A673 (cell line): ENCODE measurements around the gene TP53I13. TPM values are rescaled to one million over a fixed set of nuclear protein-coding genes. Genes with fewer than 3 reads are reported as not detected.

ENCODE experiments used
- BruUV-seq: library from RNA; stranded (reverse); fragments of 400-500 nt; replicated peaks from 2 replicates; lab custom pipeline; 2021; lab: Mats Ljungman, UMichigan
- CTCF ChIA-PET: fragments of 300-600 bp; sonication (Branson Sonifier 250); formaldehyde crosslinking; loops from one replicate; lab custom pipeline; 2022; ENCODE audit warnings: antibody characterized with exemption; lab: Charles Lee
- POLR2A ChIA-PET: fragments of 300-600 bp; sonication (Branson Sonifier 250); formaldehyde crosslinking; loops from one replicate; lab custom pipeline; 2022; ENCODE audit warnings: antibody characterized with exemption; ENCODE audit not compliant: low non-redundant PET; lab: Charles Lee
- DNase-seq: peaks from one replicate; pipeline ENCODE4 v3.0.0-alpha.2; 2015; ENCODE audit warnings: low spot score
- H3K27ac ChIP-seq: fragments of 200-600 bp; sonication (generic); 2 replicates; pipeline ENCODE4 v1.5.1; 2016; ENCODE audit warnings: mixed run types, low read depth, mild to moderate bottlenecking, mixed read lengths, antibody characterized with exemption, low read length; ENCODE audit not compliant: poor library complexity, severe bottlenecking
- H3K27me3 ChIP-seq: fragments of 200-600 bp; sonication (generic); replicated peaks from 2 replicates; pipeline ENCODE4 v1.6.1; 2017; ENCODE audit warnings: mixed run types, low read depth, mild to moderate bottlenecking, mixed read lengths, antibody characterized with exemption, low read length; ENCODE audit not compliant: insufficient read depth, poor library complexity
- H3K36me3 ChIP-seq: fragments of 200-600 bp; sonication (generic); 2 replicates; pipeline ENCODE4 v1.6.1; 2016; ENCODE audit warnings: mixed run types, mild to moderate bottlenecking, mixed read lengths, antibody characterized with exemption, low read length; ENCODE audit not compliant: insufficient read depth, poor library complexity, severe bottlenecking
- H3K4me1 ChIP-seq: fragments of 200-600 bp; sonication (generic); 2 replicates; pipeline ENCODE4 v1.6.1; 2017; ENCODE audit warnings: mixed run types, mild to moderate bottlenecking, mixed read lengths, antibody characterized with exemption, low read length; ENCODE audit not compliant: insufficient read depth, poor library complexity, severe bottlenecking
- H3K4me3 ChIP-seq: fragments of 200-600 bp; sonication (generic); 2 replicates; pipeline ENCODE4 v1.5.1; 2016; ENCODE audit warnings: low read depth, mixed run types, mild to moderate bottlenecking, mixed read lengths, low read length; ENCODE audit not compliant: poor library complexity, severe bottlenecking
- H3K9me3 ChIP-seq: fragments of 200-600 bp; sonication (generic); 2 replicates; pipeline ENCODE4 v1.6.1; 2016; ENCODE audit warnings: mixed run types, low read depth, mild to moderate bottlenecking, mixed read lengths, antibody characterized with exemption, low read length; ENCODE audit not compliant: poor library complexity, severe bottlenecking
- EZH2 ChIP-seq: fragments of 200-600 bp; sonication (generic); IDR thresholded peaks from 2 replicates; pipeline ENCODE4 v1.6.1; 2017; ENCODE audit warnings: borderline replicate concordance, low read depth, mild to moderate bottlenecking, mixed read lengths, antibody characterized with exemption, low read length; ENCODE audit not compliant: poor library complexity, severe bottlenecking
- intact Hi-C: fragments of 100-400 bp; cut with micrococcal nuclease; formaldehyde crosslinking; loops from one replicate; pipeline ENCODE4 v1.10.0; 2022; ENCODE audit not compliant: unreplicated experiment
- total RNA-seq: library from RNA; stranded (reverse); gene quantifications from 2 replicates; pipeline ENCODE4 v1.2.3, GENCODE V29; 2021
- TF ChIP-seq, protein P1 (sequence below): fragments of 300-800, 200-600 bp; sonication (generic); conservative IDR thresholded peaks from 2 replicates; pipeline ENCODE4 v1.5.1; 2017; ENCODE audit warnings: low read depth, mild to moderate bottlenecking, antibody characterized with exemption, low read length, moderate library complexity, mixed read lengths

TP53I13 gene
- total RNA-seq, 1 experiment from 2014 or later, result 34.6 TPM

DNA sequence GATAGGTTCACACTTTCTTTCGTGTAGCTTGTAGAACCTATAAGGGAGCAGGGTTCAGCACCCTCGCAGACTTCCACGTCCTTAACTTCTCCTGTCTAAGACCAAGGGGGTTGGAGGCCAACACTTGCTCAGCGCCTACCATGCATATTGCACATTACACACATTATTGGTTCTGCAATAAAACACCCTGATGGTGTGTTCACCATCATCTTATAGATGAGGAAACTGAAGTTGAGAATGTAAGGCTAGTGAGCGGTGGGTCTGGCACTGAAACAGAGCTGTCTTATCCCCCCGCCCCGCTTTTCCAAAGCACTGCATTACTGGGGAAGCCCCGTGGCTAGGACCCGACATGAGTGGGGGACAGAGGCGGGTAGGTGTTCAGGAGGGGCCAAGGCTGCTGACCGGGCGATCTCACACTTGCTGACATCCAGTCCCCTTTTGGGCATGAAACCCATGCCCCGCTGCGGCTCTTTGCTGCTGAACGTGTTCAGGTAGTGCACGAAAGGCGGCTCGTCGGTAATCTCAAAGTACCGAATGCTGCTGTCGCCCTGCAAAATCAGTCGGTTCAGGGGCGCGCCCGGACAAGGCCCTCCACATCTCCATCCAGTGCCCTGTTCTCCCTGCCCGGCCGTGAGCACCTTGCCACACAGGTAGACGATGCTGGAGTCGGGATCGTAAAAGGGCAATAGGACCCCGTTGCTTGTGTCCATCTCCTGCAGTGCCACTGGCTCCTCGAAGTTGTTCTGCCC is 48.0 kb downstream of the TP53I13 start:
- no peak overlapping the region for H3K27ac ChIP-seq
- no peak for DNase-seq
- H3K9me3 ChIP-seq, result no peaks in the 10 kb centered on the region
- H3K4me1 ChIP-seq, result peaks cover 41% of the 10 kb centered on the region
- TF ChIP-seq, protein P1, sequence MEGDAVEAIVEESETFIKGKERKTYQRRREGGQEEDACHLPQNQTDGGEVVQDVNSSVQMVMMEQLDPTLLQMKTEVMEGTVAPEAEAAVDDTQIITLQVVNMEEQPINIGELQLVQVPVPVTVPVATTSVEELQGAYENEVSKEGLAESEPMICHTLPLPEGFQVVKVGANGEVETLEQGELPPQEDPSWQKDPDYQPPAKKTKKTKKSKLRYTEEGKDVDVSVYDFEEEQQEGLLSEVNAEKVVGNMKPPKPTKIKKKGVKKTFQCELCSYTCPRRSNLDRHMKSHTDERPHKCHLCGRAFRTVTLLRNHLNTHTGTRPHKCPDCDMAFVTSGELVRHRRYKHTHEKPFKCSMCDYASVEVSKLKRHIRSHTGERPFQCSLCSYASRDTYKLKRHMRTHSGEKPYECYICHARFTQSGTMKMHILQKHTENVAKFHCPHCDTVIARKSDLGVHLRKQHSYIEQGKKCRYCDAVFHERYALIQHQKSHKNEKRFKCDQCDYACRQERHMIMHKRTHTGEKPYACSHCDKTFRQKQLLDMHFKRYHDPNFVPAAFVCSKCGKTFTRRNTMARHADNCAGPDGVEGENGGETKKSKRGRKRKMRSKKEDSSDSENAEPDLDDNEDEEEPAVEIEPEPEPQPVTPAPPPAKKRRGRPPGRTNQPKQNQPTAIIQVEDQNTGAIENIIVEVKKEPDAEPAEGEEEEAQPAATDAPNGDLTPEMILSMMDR, result no peak
- no peak for TF ChIP-seq EZH2
- ChIA-PET CTCF (interaction anchor here (0.6 to 2.3 kb wide), 15 partner anchors 11 to 781 kb away, joined by 3 to 20 read pairs (median 4); partner anchors contain the start of gene SSH2), POLR2A (interaction anchor here (1.0 kb wide), 1 partner anchor 24 kb away, joined by 3 read pairs; the partner anchor contains the start of gene ANKRD13B)
- no TSS peak for BruUV-seq
- no peak overlapping the region for H3K4me3 ChIP-seq
- peaks cover 10% of the 10 kb centered on the region for H3K36me3 ChIP-seq
- H3K27me3 ChIP-seq, result no peaks in the 10 kb centered on the region
- intact Hi-C loops, result loop anchor here (5.0 kb wide), 3 partner anchors 316 to 476 kb away; partner anchors contain the start of gene SSH2

- Histone ChIP-seq H3K9me3 (no peaks in the 10 kb centered on the region), H3K4me3 (no peak overlapping the region), H3K27me3 (no peaks in the 10 kb centered on the region), H3K4me1 (peaks cover 47% of the 10 kb centered on the region), H3K36me3 (peaks cover 10% of the 10 kb centered on the region), H3K27ac (no peak overlapping the region)
- DNase-seq, result peak; percentile 93
- intact Hi-C loops, result loop anchor here (5.0 kb wide), 3 partner anchors 315 to 475 kb away; partner anchors contain the start of gene SSH2
- ChIA-PET CTCF (interaction anchor here (0.7 to 2.3 kb wide), 12 partner anchors 12 to 535 kb away, joined by 3 to 20 read pairs (median 4); partner anchors contain the start of gene SSH2), POLR2A (interaction anchor here (1.0 kb wide), 1 partner anchor 24 kb away, joined by 3 read pairs; the partner anchor contains the start of gene ANKRD13B)
- no TSS peak for BruUV-seq
- TF ChIP-seq, protein P1, result peak; percentile 96
- TF ChIP-seq EZH2, result no peak
Measured at GRCh38 chr17:29617125-29617480, 48.6 kb downstream of the TP53I13 start.

- H3K4me3 ChIP-seq, result no peak overlapping the region
- H3K27me3 ChIP-seq, result no peaks in the 10 kb centered on the region
- POLR2A ChIA-PET, result interaction anchor here (0.6 to 1.0 kb wide), 2 partner anchors 25 to 162 kb away, joined by 3 to 24 read pairs; partner anchors contain the start of gene ANKRD13B
- H3K27ac ChIP-seq, result no peak overlapping the region
- no peaks in the 10 kb centered on the region for H3K9me3 ChIP-seq
- peaks cover 10% of the 10 kb centered on the region for H3K36me3 ChIP-seq
- BruUV-seq, result no TSS peak
- CTCF ChIA-PET, result interaction anchor here (0.6 to 2.3 kb wide), 12 partner anchors 22 to 535 kb away, joined by 3 to 20 read pairs (median 4); partner anchors contain the start of gene SSH2
- H3K4me1 ChIP-seq, result peaks cover 50% of the 10 kb centered on the region
- DNase-seq, result no peak
- TF ChIP-seq, protein P1, result peak; percentile 43
- TF ChIP-seq EZH2, result no peak
- intact Hi-C loops, result loop anchor here (5.0 kb wide), 3 partner anchors 315 to 475 kb away; partner anchors contain the start of gene SSH2
Measured at GRCh38 chr17:29617481-29618271, 49.2 kb downstream of the TP53I13 start.
